ENCODE measurements around the gene HPN. TPM values are rescaled to one million over a fixed set of nuclear protein-coding genes. Genes with fewer than 3 reads are reported as not detected.

Gene HPN
- total RNA-seq, 2 donors from 2014 or later = 2.5 to 7.2 TPM

DNA sequence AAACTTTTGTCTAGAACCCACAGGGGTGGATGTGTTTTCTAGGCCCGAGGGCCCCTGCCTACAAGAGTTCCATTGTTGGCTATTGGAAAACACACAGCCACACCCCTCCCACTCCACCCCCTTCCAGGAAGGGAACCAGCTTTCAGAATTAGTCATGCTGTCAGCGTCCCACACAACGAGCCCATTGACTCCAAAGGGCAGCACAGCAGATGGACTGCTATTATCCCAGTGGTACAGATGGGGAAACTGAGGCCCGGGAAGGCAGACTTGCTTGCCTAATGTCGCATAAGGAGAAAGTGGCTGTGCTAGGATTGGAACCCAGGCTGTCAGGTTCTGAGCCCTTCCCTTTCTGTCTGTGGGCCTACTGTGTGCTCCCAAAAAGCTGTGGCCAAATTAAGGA, 66.0 kb downstream of the HPN start:
- peaks cover 0 to 6% of the 10 kb centered on the region in 2 donors for H3K4me1 ChIP-seq
- no peaks in the 10 kb centered on the region for H3K36me3 ChIP-seq
- peak; percentile 77 for DNase-seq (ENCODE audit: low spot score)
- no peak overlapping the region for H3K4me3 ChIP-seq
- TF ChIP-seq, protein P1, sequence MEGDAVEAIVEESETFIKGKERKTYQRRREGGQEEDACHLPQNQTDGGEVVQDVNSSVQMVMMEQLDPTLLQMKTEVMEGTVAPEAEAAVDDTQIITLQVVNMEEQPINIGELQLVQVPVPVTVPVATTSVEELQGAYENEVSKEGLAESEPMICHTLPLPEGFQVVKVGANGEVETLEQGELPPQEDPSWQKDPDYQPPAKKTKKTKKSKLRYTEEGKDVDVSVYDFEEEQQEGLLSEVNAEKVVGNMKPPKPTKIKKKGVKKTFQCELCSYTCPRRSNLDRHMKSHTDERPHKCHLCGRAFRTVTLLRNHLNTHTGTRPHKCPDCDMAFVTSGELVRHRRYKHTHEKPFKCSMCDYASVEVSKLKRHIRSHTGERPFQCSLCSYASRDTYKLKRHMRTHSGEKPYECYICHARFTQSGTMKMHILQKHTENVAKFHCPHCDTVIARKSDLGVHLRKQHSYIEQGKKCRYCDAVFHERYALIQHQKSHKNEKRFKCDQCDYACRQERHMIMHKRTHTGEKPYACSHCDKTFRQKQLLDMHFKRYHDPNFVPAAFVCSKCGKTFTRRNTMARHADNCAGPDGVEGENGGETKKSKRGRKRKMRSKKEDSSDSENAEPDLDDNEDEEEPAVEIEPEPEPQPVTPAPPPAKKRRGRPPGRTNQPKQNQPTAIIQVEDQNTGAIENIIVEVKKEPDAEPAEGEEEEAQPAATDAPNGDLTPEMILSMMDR (IDR thresholded peaks at IDR 0.05) = no peak
- no peaks in the 10 kb centered on the region for H3K27me3 ChIP-seq
- H3K27ac ChIP-seq = peak overlapping the region in 1 of 2 donors; percentile 1
- no peaks in the 10 kb centered on the region for H3K9me3 ChIP-seq

DNA sequence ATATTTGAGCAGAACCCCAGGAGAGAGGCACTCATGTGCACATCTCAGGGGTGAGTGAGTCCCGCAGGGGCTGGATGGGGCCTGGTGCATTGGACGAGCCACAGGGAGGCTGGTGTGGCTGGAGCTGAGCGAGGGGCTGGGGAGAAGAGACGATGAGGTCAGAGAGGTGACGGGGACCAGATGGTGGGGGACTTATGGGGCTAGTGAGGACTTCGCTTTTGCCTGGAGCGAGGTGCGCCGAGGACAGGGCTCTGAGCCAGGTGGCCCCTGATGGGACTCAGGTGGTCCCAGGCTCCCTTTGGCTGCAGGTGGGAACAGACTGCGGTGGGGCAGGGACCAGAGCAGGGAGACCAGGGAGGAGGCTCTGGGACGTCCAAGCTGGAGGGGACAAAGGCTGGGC, 67.2 kb downstream of the HPN start:
- Histone ChIP-seq H3K9me3 (no peaks in the 10 kb centered on the region), H3K27me3 (no peaks in the 10 kb centered on the region), H3K4me1 (peaks cover 0 to 6% of the 10 kb centered on the region in 2 donors), H3K27ac (no peak overlapping the region), H3K4me3 (no peak overlapping the region), H3K36me3 (no peaks in the 10 kb centered on the region)
- no peak for DNase-seq (ENCODE audit: low spot score)
- TF ChIP-seq, protein P1 (IDR thresholded peaks at IDR 0.05) = no peak

DNA sequence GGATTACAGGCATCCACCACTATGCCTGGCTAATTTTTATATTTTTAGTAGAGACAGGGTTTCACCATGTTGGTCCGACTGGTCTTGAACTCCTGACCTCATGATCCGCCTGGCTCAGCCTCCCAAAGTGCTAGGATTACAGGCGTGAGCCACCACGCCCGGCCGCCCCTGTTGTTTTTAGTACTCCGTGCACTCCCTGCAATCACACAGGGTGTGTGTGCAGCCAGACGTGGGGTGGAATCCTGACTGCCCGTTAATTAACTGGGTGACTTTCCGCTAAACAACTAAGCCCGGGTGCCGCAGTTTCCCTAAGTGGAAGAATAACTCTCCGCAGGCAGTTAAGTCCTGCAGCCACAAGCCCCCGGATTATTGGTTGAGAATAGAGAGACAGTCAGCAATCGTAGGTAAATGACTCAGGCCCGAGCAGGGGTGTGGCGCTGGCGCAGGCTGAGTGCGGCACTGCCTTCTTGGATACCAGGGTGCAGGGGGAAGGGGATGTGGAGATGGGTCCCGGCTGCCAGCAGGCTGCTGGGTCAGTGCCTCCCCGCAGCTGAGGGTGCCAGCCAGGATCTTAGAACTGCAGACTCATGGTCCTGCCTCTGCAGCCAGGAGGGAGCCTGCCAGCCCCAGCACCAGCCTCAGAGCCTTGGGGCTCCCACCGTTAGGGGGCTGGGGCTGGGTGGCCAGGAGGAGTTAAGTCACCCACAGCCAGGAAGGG, 68.0 kb downstream of the HPN start:
- Histone ChIP-seq H3K4me3 (no peak overlapping the region), H3K36me3 (no peaks in the 10 kb centered on the region), H3K9me3 (no peaks in the 10 kb centered on the region), H3K27ac (no peak overlapping the region), H3K27me3 (no peaks in the 10 kb centered on the region), H3K4me1 (peaks cover 0 to 10% of the 10 kb centered on the region in 2 donors)
- TF ChIP-seq, protein P1 (IDR thresholded peaks at IDR 0.05) = no peak
- DNase-seq (ENCODE audit: low spot score) = no peak

DNA sequence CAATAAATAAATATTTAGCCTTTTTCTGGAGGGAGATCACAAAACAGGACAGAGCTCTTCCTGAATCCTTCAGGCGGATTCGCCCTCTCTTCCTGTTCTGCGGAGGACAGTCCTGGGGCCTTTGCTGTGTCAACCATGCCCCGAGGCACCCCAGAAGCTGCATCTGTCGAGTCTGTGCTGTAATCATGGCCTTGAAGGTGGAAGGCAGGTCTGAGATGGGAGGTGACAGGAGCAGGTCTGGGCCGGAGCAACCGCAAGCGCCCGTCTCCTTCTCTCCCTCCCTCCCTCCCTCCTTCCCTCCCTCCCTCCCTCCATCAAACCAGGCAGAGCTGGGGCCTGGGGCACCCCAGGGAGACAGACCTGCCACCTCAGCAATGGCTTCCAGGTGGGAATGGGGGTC, 69.5 kb downstream of the HPN start:
- Histone ChIP-seq H3K27me3 (no peaks in the 10 kb centered on the region), H3K4me3 (no peak overlapping the region), H3K9me3 (no peaks in the 10 kb centered on the region), H3K27ac (no peak overlapping the region), H3K4me1 (peaks cover 0 to 18% of the 10 kb centered on the region in 2 donors), H3K36me3 (no peaks in the 10 kb centered on the region)
- TF ChIP-seq, protein P1 (IDR thresholded peaks at IDR 0.05) = no peak
- no peak for DNase-seq (ENCODE audit: low spot score)

DNA sequence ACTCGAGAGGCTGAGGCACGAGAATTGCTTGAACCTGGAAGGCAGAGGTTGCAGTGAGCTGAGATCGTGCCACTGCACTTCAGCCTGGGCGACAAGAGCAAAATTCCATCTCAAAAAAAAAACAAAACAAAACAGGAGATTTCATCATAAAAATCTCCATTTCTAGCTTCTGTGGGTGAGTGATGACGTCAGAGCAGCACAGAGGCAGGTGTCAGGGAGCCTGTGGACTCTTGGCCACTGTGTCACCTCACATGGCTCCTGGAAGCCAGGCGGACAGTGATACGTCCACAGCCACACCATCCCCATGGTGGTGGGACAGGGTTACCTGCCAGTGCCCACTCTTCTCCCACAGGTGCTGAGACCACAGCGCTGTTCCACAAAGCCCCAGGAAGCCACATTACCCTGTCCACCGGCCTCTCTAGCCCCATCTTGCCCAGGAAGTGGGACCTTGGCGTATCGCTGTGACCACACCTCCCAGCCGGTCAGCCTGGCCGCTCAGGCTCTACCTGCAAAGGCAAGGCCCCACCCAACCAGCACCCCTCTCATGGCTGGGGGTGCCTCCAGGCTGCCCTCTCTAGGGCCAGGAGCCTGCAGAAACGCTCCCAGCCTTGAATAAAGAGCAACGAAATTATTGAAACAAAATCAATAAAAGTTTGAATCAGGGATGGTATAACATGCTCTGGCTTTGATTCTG, 71.6 kb downstream of the HPN start:
- Histone ChIP-seq H3K36me3 (no peaks in the 10 kb centered on the region), H3K27me3 (no peaks in the 10 kb centered on the region), H3K4me1 (peaks cover 0 to 12% of the 10 kb centered on the region in 2 donors), H3K9me3 (no peaks in the 10 kb centered on the region), H3K27ac (no peak overlapping the region), H3K4me3 (no peak overlapping the region)
- no peak for DNase-seq (ENCODE audit: low spot score)
- TF ChIP-seq, protein P1 (IDR thresholded peaks at IDR 0.05) = no peak
